OCI-LY3 (cell line): ENCODE data around the gene ATP6V1A.

Experiments
- EZH2phosphoT487 ChIP-seq: fragments of 200-600 bp; shearing (Covaris generic); IDR thresholded peaks from 2 replicates; pipeline ENCODE4 v1.6.1; 2018; ENCODE audit warnings: antibody characterized with exemption, mixed run types, low read depth
- TF ChIP-seq, protein P1 (sequence below): fragments of 200-600, 300-600 bp; sonication (generic); IDR thresholded peaks from 2 replicates; pipeline ENCODE4 v1.5.1; 2014; ENCODE audit warnings: antibody characterized with exemption, low read length, low read depth

DNA sequence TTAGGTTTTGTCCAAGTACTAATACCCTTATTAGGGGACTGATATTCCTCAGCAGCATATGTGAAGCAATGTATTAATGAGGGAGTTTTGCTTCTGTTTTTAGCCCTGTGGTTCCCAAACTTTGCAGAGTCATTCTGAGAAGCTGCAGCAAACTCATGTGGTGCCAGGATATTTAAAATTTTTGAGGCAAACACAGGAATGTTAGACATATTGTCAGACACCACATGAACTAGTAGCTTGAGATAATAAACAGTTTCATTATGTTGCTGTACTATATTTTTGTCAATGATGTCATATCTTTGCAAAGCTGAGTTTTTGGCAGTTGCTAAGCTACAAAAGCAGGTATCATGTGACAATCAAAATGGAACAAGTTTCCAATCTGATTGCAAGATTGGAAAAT lies 36.6 kb downstream of the ATP6V1A start:
- TF ChIP-seq, protein P1, sequence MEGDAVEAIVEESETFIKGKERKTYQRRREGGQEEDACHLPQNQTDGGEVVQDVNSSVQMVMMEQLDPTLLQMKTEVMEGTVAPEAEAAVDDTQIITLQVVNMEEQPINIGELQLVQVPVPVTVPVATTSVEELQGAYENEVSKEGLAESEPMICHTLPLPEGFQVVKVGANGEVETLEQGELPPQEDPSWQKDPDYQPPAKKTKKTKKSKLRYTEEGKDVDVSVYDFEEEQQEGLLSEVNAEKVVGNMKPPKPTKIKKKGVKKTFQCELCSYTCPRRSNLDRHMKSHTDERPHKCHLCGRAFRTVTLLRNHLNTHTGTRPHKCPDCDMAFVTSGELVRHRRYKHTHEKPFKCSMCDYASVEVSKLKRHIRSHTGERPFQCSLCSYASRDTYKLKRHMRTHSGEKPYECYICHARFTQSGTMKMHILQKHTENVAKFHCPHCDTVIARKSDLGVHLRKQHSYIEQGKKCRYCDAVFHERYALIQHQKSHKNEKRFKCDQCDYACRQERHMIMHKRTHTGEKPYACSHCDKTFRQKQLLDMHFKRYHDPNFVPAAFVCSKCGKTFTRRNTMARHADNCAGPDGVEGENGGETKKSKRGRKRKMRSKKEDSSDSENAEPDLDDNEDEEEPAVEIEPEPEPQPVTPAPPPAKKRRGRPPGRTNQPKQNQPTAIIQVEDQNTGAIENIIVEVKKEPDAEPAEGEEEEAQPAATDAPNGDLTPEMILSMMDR: no peak
- no peak for TF ChIP-seq EZH2phosphoT487
